Myocyte (in vitro differentiated cells): ENCODE data around the gene ANAPC5. TPM values are rescaled to one million over a fixed set of nuclear protein-coding genes. Genes with fewer than 3 reads are reported as not detected.
A peak's percentile ranks its signal among the peaks of the same experiment; 100 is the strongest.
"Not testable (repeated sequence)": the region's sequence is repeated elsewhere in the genome, so short reads cannot be mapped to it uniquely, and the experiment has no call there.

Experiments used
- DNase-seq: peaks from one replicate; pipeline ENCODE4 v3.0.0-alpha.2; 2012; ENCODE audit warnings: low read depth
- total RNA-seq: library from RNA; depleted of rRNA; stranded (reverse); fragments of >200 nt; gene quantifications from 2 replicates; pipeline ENCODE4 v1.2.3, GENCODE V29; 2014

Gene ANAPC5
- total RNA-seq, 1 donor from 2014 or later = 170 TPM

- no peak for DNase-seq
Measured at GRCh38 chr12:121318121-121318520, 34.1 kb downstream of the ANAPC5 start.

- no peak for DNase-seq
Measured at GRCh38 chr12:121314431-121314830, 37.8 kb downstream of the ANAPC5 start.

- not testable (repeated sequence) for DNase-seq
Measured at GRCh38 chr12:121310231-121310630, 42.0 kb downstream of the ANAPC5 start.

- not testable (repeated sequence) for DNase-seq
Measured at GRCh38 chr12:121307397-121307796, 44.8 kb downstream of the ANAPC5 start.

GRCh38 chr12:121304306-121304705 is 47.9 kb downstream of the ANAPC5 start:
- DNase-seq = no peak

- no peak for DNase-seq
Measured at GRCh38 chr12:121301876-121302275, 50.3 kb downstream of the ANAPC5 start.

GRCh38 chr12:121300083-121300819 is 52.0 kb downstream of the ANAPC5 start:
- DNase-seq = peak; percentile 29

GRCh38 chr12:121299662-121300061 is 52.5 kb downstream of the ANAPC5 start:
- no peak for DNase-seq

- not testable (repeated sequence) for DNase-seq
Measured at GRCh38 chr12:121298411-121298810, 53.8 kb downstream of the ANAPC5 start.

GRCh38 chr12:121297435-121297991 is 54.7 kb downstream of the ANAPC5 start:
- no peak for DNase-seq

- DNase-seq = peak; percentile 83
Measured at GRCh38 chr12:121296618-121297434, 55.4 kb downstream of the ANAPC5 start, which contains the start of gene CAMKK2. Gene CAMKK2, minus strand, starts transcription at chr12:121296709. Its CDS starts 22,183 bp downstream, at chr12:121274526.

- DNase-seq = peak; percentile 27
Measured at GRCh38 chr12:121295746-121296617, 56.2 kb downstream of the ANAPC5 start.

GRCh38 chr12:121295116-121295745 is 57.0 kb downstream of the ANAPC5 start:
- no peak for DNase-seq

GRCh38 chr12:121294151-121294889 is 57.9 kb downstream of the ANAPC5 start:
- DNase-seq = no peak

- no peak for DNase-seq
Measured at GRCh38 chr12:121293603-121294002, 58.6 kb downstream of the ANAPC5 start.

- no peak for DNase-seq
Measured at GRCh38 chr12:121290410-121290809, 61.8 kb downstream of the ANAPC5 start.

GRCh38 chr12:121289962-121290361 is 62.2 kb downstream of the ANAPC5 start:
- DNase-seq = no peak

GRCh38 chr12:121288986-121289385 is 63.2 kb downstream of the ANAPC5 start:
- DNase-seq = no peak

GRCh38 chr12:121288158-121288845 is 63.9 kb downstream of the ANAPC5 start:
- no peak for DNase-seq
